GOT3 (cell line): ENCODE measurements around the gene HAUS6.
"Not testable (repeated sequence)": the region's sequence is repeated elsewhere in the genome, so short reads cannot be mapped to it uniquely, and the experiment has no call there.

ENCODE experiments used
- DNase-seq: peaks from one replicate; lab custom pipeline; 2025; ENCODE audit warnings: mixed read lengths; lab: John Stamatoyannopoulos, UW

The HAUS6 gene

GRCh38 chr9:19117039-19117716 is 14.5 kb upstream of the HAUS6 start:
- DNase-seq, result no peak

- no peak for DNase-seq
Measured at GRCh38 chr9:19116107-19116790, 13.5 kb upstream of the HAUS6 start.

GRCh38 chr9:19114680-19115270 is 12.1 kb upstream of the HAUS6 start:
- no peak for DNase-seq

GRCh38 chr9:19113964-19114679 is 11.4 kb upstream of the HAUS6 start:
- DNase-seq, result no peak

GRCh38 chr9:19113064-19113611 is 10.4 kb upstream of the HAUS6 start:
- DNase-seq, result not testable (repeated sequence)

GRCh38 chr9:19108038-19108437 is 5.3 kb upstream of the HAUS6 start:
- DNase-seq, result no peak

GRCh38 chr9:19104515-19105282 is 2.0 kb upstream of the HAUS6 start:
- no peak for DNase-seq

GRCh38 chr9:19102181-19102630 is 498 bp downstream of the HAUS6 start:
- no peak for DNase-seq

- no peak for DNase-seq
Measured at GRCh38 chr9:19101203-19101602, 1.5 kb downstream of the HAUS6 start.

- not testable (repeated sequence) for DNase-seq
Measured at GRCh38 chr9:19097431-19097830, 5.3 kb downstream of the HAUS6 start.

- no peak for DNase-seq
Measured at GRCh38 chr9:19087106-19088000, 15.4 kb downstream of the HAUS6 start.

- no peak for DNase-seq
Measured at GRCh38 chr9:19085295-19085694, 17.4 kb downstream of the HAUS6 start.

GRCh38 chr9:19074836-19075235 is 27.9 kb downstream of the HAUS6 start:
- no peak for DNase-seq

GRCh38 chr9:19074229-19074628 is 28.5 kb downstream of the HAUS6 start:
- no peak for DNase-seq

- DNase-seq, result no peak
Measured at GRCh38 chr9:19057033-19057432, 45.7 kb downstream of the HAUS6 start.

GRCh38 chr9:19050637-19051591 is 51.8 kb downstream of the HAUS6 start:
- no peak for DNase-seq

GRCh38 chr9:19049917-19050636 is 52.6 kb downstream of the HAUS6 start:
- no peak for DNase-seq
